Ovary (tissue), 3 donors: ENCODE results near the gene HIRA.

Experiments
- CTCF ChIP-seq, 3 donors: fragments of 450-650 bp in 2 of 3; fragments of 200-600 bp in 1 of 3; IDR thresholded peaks; one replicate each; pipeline versions ENCODE4 v1.5.1 to v1.8.0; 2016 to 2022; ENCODE audit warnings: antibody characterized with exemption in 3 of 3, mild to moderate bottlenecking in 1 of 3
- POLR2A ChIP-seq: fragments of 450-650 bp; IDR thresholded peaks from one replicate; pipeline ENCODE4 v1.6.1; 2017; ENCODE audit warnings: antibody characterized with exemption, mild to moderate bottlenecking, moderate library complexity
- donor health status: DM: no; HTN: no; CAD: no.

- TF ChIP-seq CTCF (IDR thresholded peaks at IDR 0.05) = no peak
- no peak for TF ChIP-seq POLR2A
Measured at GRCh38 chr22:19358195-19358594, 73.3 kb downstream of the HIRA start.
